Spleen (tissue), 7 donors: ENCODE results near the gene ENOX2.

ENCODE experiments used
- POLR2A ChIP-seq, 3 donors: fragments of 450-650 bp; IDR thresholded peaks; one replicate each; pipeline ENCODE4 v1.5.1; 2017; ENCODE audit warnings: antibody characterized with exemption in 3 of 3, mild to moderate bottlenecking in 1 of 3
- TF ChIP-seq, protein P1 (sequence below), 11 experiments: fragments of 200-600 bp in 7 of 11; fragments of 450-650 bp in 4 of 11; sonication (generic) in 4 of 11; IDR thresholded peaks in 8 of 11; conservative IDR thresholded peaks in 3 of 11; 1 replicate in 7 of 11; 2 replicates in 4 of 11; pipeline versions ENCODE4 v1.4.0 to v1.8.0; 2016 to 2021; ENCODE audit warnings: antibody characterized with exemption in 11 of 11, inconsistent platforms in 4 of 11, mild to moderate bottlenecking in 1 of 11
- donor health status: DM: no; HTN: no; CAD: no; lungs with moderate emphysema.
- donor health status: DM: no; HTN: no; CAD: no.
- donor health status: DM: no; HTN: no; CAD: no.

DNA sequence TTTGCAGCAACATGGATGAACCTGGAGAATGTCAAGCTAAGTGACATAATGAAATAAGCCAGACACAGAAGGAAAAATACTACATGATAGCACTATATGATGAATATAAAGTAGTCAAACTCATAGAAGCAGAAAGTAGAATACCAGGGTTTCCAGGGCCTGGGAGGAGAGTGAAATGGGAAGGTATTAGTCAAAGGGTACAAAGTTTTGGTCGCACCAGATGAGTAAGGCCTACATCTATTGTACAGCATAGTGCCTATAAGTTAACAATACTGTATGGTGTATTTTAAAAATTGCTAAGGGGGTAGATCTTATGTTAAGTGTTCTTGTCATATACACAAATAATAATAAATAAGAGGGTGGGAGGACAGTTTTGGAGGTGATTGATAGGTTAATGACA is 41.5 kb downstream of the ENOX2 start:
- TF ChIP-seq, protein P1, sequence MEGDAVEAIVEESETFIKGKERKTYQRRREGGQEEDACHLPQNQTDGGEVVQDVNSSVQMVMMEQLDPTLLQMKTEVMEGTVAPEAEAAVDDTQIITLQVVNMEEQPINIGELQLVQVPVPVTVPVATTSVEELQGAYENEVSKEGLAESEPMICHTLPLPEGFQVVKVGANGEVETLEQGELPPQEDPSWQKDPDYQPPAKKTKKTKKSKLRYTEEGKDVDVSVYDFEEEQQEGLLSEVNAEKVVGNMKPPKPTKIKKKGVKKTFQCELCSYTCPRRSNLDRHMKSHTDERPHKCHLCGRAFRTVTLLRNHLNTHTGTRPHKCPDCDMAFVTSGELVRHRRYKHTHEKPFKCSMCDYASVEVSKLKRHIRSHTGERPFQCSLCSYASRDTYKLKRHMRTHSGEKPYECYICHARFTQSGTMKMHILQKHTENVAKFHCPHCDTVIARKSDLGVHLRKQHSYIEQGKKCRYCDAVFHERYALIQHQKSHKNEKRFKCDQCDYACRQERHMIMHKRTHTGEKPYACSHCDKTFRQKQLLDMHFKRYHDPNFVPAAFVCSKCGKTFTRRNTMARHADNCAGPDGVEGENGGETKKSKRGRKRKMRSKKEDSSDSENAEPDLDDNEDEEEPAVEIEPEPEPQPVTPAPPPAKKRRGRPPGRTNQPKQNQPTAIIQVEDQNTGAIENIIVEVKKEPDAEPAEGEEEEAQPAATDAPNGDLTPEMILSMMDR (IDR thresholded peaks at IDR 0.05 in 8 of 11, conservative IDR thresholded peaks at IDR 0.05 in 3 of 11) = no peak
- no peak for TF ChIP-seq POLR2A (IDR thresholded peaks at IDR 0.05)
